Adrenal gland (tissue), 19 donors: ENCODE data around the gene PRPF4. TPM values are rescaled to one million over a fixed set of nuclear protein-coding genes. Genes with fewer than 3 reads are reported as not detected.

Experiments
- DNase-seq, 7 donors: peaks; one replicate each; pipeline ENCODE4 v3.0.0-alpha.2; 2019 to 2020
- H3K27ac ChIP-seq, 5 donors: fragments of 200-600 bp; sonication (generic) in 4 of 5; 1 replicate in 3 of 5; 2 replicates in 2 of 5; pipeline versions ENCODE4 v1.5.1 to v1.8.0; 2016 to 2020; ENCODE audit warnings: mild to moderate bottlenecking in 1 of 5
- H3K27me3 ChIP-seq: fragments of 200-600 bp; 2 replicates; pipeline ENCODE4 v1.8.0; 2021
- H3K36me3 ChIP-seq, 2 donors: fragments of 200-600 bp; replicated peaks in 1 of 2; 1 replicate in 1 of 2; 2 replicates in 1 of 2; pipeline versions ENCODE4 v1.5.1 to v1.8.0; 2018 to 2022
- H3K4me1 ChIP-seq, 2 donors: fragments of 200-600 bp; replicated peaks in 1 of 2; 1 replicate in 1 of 2; 2 replicates in 1 of 2; pipeline versions ENCODE4 v1.5.1 to v1.8.0; 2018 to 2021
- H3K4me3 ChIP-seq, 4 donors: fragments of 200-600 bp; sonication (generic) in 3 of 4; one replicate each; pipeline ENCODE4 v1.5.1; 2016 to 2018
- H3K9me3 ChIP-seq, 3 donors: fragments of 200-600 bp; sonication (generic) in 1 of 3; replicated peaks in 1 of 3; 1 replicate in 2 of 3; 2 replicates in 1 of 3; pipeline versions ENCODE4 v1.5.1 to v1.8.0; 2016 to 2021
- POLR2A ChIP-seq, 2 donors: fragments of 450-650 bp; IDR thresholded peaks; one replicate each; pipeline ENCODE4 v1.6.1; 2017; ENCODE audit warnings: antibody characterized with exemption in 2 of 2, mild to moderate bottlenecking in 2 of 2, moderate library complexity in 1 of 2
- WGBS, 4 donors: extraction: QIAGEN DNeasy Blood & Tissue Kit in 2 of 4; methylation state at CpG; one replicate each; pipeline versions ENCODE4 v1.1.5 to v1.1.7; 2013 to 2017; 5-methylcytosine and 5-hydroxymethylcytosine counted together
- intact Hi-C, 2 donors: fragments of 100-400 bp; cut with DNase I; formaldehyde crosslinking; loops; one replicate each; pipeline versions ENCODE4 v1.14.1 to v1.15.0; 2022 to 2023
- long read RNA-seq, 10 donors: library from polyadenylated mRNA in 3 of 10; unstranded in 2 of 10; stranded (forward) in 1 of 10; transcript quantifications; one replicate each; pipeline ENCODE4 v2.0.0 and lab custom pipeline, GENCODE V29; 2021 to 2026
- polyA plus RNA-seq, 3 donors: library from polyadenylated mRNA; stranded (reverse); fragments of 200-250 nt in 2 of 3; fragments of 350-450 nt in 1 of 3; fragmentation: Illumina TruSeq in 1 of 3; extraction: RNeasy Lipid Tissue Mini Kit (QIAGEN cat#74804) in 1 of 3; gene quantifications; one replicate each; pipeline ENCODE4 v1.2.3, GENCODE V29; 2013 to 2014
- total RNA-seq, 9 donors: library from RNA; depleted of rRNA in 4 of 9; stranded (reverse); fragments of >200 nt in 4 of 9; fragments of 120-200 nt in 1 of 9; fragmentation: NEBNext Ultra II Directional in 1 of 9; extraction: Animal tissue kit (Norgen Biotek cat#: 25700) in 1 of 9; gene quantifications; one replicate each; pipeline versions ENCODE4 v1.1.0 to v1.2.4, GENCODE V29; 2013 to 2023
- TF ChIP-seq, protein P1 (sequence below), 6 experiments: fragments of 450-650 bp in 4 of 6; fragments of 200-600 bp in 2 of 6; sonication (generic) in 1 of 6; IDR thresholded peaks; 1 replicate in 5 of 6; 2 replicates in 1 of 6; pipeline versions ENCODE4 v1.5.1 to v1.8.0; 2016 to 2021; ENCODE audit warnings: antibody characterized with exemption in 6 of 6, mild to moderate bottlenecking in 2 of 6, moderate library complexity in 1 of 6
- donor health status: healthy with polysubstance abuse.
- donor health status: Bipolar disorder and iron deficiency.
- donor health status: DM: yes; HTN: yes; CAD: no.
- donor health status: DM: no; HTN: no; CAD: no.
- donor health status: DM: no; HTN: no; CAD: no.
- donor health status: DM: yes; HTN: yes; CAD: no.

PRPF4 gene
- total RNA-seq (10 to 100 TPM; 14.3 to 46.3 (median 23.1) TPM), polyA plus RNA-seq (10 to 100 TPM in 2 of 3 donors, 1 to 10 TPM in 1; 9.6 to 37.9 (median 11.7) TPM)
- long read RNA-seq, donor 1, transcript PRPF4-202 (14 exons, 3,212 nt) = major isoform, 9 of 10 reads
- long read RNA-seq, donor 1, partial matches to known transcripts = 0 of 10 reads
- long read RNA-seq, donor 1, other reads (novel, unspliced or antisense) = 0 of 10 reads
- long read RNA-seq, donor 2, partial matches to known transcripts = 5 of 10 reads
- long read RNA-seq, donor 2, other reads (novel, unspliced or antisense) = 0 of 10 reads
- long read RNA-seq, donor 3, transcript PRPF4-202 (14 exons, 3,212 nt) = major isoform, 5 of 15 reads
- long read RNA-seq, donor 3, partial matches to known transcripts = 9 of 15 reads
- long read RNA-seq, donor 3, other reads (novel, unspliced or antisense) = 0 of 15 reads
- long read RNA-seq, donor 4, transcript PRPF4-202 (14 exons, 3,212 nt) = major isoform, 9 of 16 reads
- long read RNA-seq, donor 4, partial matches to known transcripts = 0 of 16 reads
- long read RNA-seq, donor 4, other reads (novel, unspliced or antisense) = 6 of 16 reads
- long read RNA-seq, donor 5, transcript PRPF4-202 (14 exons, 3,212 nt) = major isoform, 45 of 58 reads
- long read RNA-seq, donor 5, transcript PRPF4-201 (14 exons, 2,787 nt) = minor isoform, 6 of 58 reads
- long read RNA-seq, donor 5, partial matches to known transcripts = 1 of 58 reads
- long read RNA-seq, donor 5, other reads (novel, unspliced or antisense) = 6 of 58 reads
- long read RNA-seq, donor 6, transcript PRPF4-202 (14 exons, 3,212 nt) = major isoform, 5 of 8 reads
- long read RNA-seq, donor 6, partial matches to known transcripts = 0 of 8 reads
- long read RNA-seq, donor 6, other reads (novel, unspliced or antisense) = 2 of 8 reads
- long read RNA-seq, donor 7, transcript PRPF4-202 (14 exons, 3,212 nt) = major isoform, 8 of 8 reads
- long read RNA-seq, donor 7, partial matches to known transcripts = 0 of 8 reads
- long read RNA-seq, donor 7, other reads (novel, unspliced or antisense) = 0 of 8 reads
- long read RNA-seq, donor 8, transcript PRPF4-202 (14 exons, 3,212 nt) = major isoform, 12 of 20 reads
- long read RNA-seq, donor 8, partial matches to known transcripts = 5 of 20 reads
- long read RNA-seq, donor 8, other reads (novel, unspliced or antisense) = 0 of 20 reads
- long read RNA-seq, donor 9, partial matches to known transcripts = 0 of 5 reads
- long read RNA-seq, donor 9, other reads (novel, unspliced or antisense) = 0 of 5 reads
- long read RNA-seq, donor 10, partial matches to known transcripts = 6 of 13 reads
- long read RNA-seq, donor 10, other reads (novel, unspliced or antisense) = 0 of 13 reads

DNA sequence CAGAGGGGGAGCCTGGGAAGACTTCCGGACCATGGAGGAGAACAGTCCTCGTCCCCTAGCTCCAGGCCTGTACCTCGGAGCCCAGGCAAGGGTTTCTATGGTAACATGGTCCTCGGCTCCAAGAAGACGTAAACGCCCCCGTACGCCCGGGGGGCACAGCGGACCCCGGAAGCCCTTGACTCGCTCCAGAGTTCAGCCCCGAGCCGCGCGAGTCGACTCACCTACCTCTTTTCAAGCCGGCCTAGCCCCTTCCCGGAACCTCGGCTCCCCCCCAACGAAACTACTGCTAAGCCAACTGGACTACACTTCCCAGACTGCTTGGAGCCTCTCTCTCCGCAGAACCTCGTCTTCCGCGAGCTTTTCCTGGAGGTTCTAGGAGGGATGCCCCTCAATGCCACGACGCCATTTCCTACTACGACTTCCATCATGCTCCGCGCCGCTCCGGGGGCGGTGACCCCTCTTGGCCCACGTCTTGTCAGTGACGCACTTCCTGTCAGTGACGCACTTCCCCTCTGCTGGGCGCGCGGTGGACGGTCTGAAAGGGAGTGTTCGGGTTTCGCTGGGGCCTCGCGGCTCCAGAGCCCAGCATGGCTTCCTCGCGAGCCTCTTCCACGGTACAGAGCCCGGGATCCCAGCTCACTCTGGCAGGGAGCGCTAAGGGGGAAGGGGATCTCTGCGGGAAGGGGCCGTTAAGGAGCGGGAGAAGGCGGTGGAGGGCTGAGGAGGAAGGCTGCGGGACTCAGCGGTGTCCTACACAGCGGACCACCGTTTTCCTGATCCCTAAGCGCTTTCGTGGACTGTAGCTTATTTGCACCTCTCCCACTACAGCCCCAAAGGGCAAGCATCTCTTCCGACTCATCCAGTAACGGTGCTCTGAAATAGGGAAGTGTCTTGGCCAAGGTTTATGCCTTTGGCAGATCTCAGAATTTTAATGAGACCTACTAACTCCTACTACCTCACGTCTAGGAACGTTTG is at the start of gene PRPF4, which contains the start of gene CDC26:
Gene PRPF4 (plus strand): TSS at position 502 of the 975 bp plus-strand sequence. CDS start 86 bp downstream, at position 588.
Gene CDC26 (minus strand): TSS at position 416 of the 975 bp plus-strand sequence. CDS start 3,065 bp downstream, outside the sequence.
- Histone ChIP-seq H3K27me3 (no peaks in the 10 kb centered on the region), H3K4me3 (peak within 1 kb of the TSS; percentile 42 to 89 (median 75)), H3K36me3 (peaks cover 0 to 39% of the 10 kb centered on the region in 2 donors), H3K4me1 (peaks cover 7 to 34% of the 10 kb centered on the region in 2 donors), H3K9me3 (no peaks in the 10 kb centered on the region), H3K27ac (peak within 1 kb of the TSS; percentile 88 to 97 (median 92))
- DNase-seq = peak; percentile 96 to 99 (median 98)
- intact Hi-C loops = no loop called here
- TF ChIP-seq, protein P1, sequence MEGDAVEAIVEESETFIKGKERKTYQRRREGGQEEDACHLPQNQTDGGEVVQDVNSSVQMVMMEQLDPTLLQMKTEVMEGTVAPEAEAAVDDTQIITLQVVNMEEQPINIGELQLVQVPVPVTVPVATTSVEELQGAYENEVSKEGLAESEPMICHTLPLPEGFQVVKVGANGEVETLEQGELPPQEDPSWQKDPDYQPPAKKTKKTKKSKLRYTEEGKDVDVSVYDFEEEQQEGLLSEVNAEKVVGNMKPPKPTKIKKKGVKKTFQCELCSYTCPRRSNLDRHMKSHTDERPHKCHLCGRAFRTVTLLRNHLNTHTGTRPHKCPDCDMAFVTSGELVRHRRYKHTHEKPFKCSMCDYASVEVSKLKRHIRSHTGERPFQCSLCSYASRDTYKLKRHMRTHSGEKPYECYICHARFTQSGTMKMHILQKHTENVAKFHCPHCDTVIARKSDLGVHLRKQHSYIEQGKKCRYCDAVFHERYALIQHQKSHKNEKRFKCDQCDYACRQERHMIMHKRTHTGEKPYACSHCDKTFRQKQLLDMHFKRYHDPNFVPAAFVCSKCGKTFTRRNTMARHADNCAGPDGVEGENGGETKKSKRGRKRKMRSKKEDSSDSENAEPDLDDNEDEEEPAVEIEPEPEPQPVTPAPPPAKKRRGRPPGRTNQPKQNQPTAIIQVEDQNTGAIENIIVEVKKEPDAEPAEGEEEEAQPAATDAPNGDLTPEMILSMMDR (IDR thresholded peaks at IDR 0.05) = peak in 1 of 6 experiments; percentile 1
- TF ChIP-seq POLR2A (IDR thresholded peaks at IDR 0.05) = peak; percentile 94
- WGBS, 4 donors = 0 to 6% (median 0%) methylated on average over 34 to 63 of the region's 63 CpGs

GRCh38 chr9:113227436-113227835 is 48.0 kb upstream of the PRPF4 start:
- DNase-seq = no peak
- Histone ChIP-seq H3K27me3 (no peaks in the 10 kb centered on the region), H3K4me3 (no peak overlapping the region), H3K9me3 (no peaks in the 10 kb centered on the region), H3K36me3 (no peaks in the 10 kb centered on the region), H3K4me1 (peaks cover 0 to 25% of the 10 kb centered on the region in 2 donors), H3K27ac (peak overlapping the region in 1 of 5 donors; percentile 13)
- TF ChIP-seq, protein P1 (IDR thresholded peaks at IDR 0.05) = no peak
- TF ChIP-seq POLR2A (IDR thresholded peaks at IDR 0.05) = no peak
- intact Hi-C loops = no loop called here
- 29 to 90% (median 76%) methylated on average over 1 of the region's 1 CpG for WGBS, 4 donors

DNA sequence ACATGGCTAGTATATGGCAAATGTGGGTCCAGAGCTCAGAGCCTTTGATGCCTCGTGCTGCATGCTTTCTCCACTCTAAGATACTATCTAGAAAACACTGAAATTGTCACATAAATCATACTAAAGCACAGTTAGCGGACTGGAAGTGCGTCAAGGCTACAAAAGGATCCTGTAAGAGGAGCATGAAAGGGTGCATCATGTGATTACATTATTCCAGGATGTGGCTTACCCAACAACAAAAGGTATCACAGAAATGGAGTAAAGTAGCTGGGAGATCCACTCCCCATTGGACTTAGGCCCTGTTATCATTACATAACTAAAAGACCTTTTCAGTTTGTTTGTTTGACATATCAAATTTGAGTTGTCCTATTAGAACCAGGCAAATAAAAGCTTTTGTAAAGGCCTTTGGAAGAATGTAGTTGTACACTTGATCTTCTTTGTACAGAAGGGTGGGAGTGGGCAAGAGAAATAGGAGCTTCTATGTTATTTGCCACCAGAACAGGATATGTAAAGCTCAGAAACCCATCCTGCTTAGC is 47.3 kb upstream of the PRPF4 start:
- WGBS, 4 donors = 25 to 43% (median 35%) methylated on average over 3 of the region's 3 CpGs
- H3K27ac ChIP-seq = peak overlapping the region in 1 of 5 donors; percentile 32
- TF ChIP-seq POLR2A (IDR thresholded peaks at IDR 0.05) = no peak
- TF ChIP-seq, protein P1 (IDR thresholded peaks at IDR 0.05) = no peak
- DNase-seq = peak in 5 of 7 donors; percentile 24 to 63 (median 36)
- H3K27me3 ChIP-seq = no peaks in the 10 kb centered on the region
- no peak overlapping the region for H3K4me3 ChIP-seq
- peaks cover 0 to 23% of the 10 kb centered on the region in 2 donors for H3K4me1 ChIP-seq
- H3K36me3 ChIP-seq = no peaks in the 10 kb centered on the region
- intact Hi-C loops = no loop called here
- no peaks in the 10 kb centered on the region for H3K9me3 ChIP-seq
